T-helper 9 cell (primary cell): ENCODE results near the gene ZNF783.

Experiments
- DNase-seq: peaks from one replicate; pipeline ENCODE4 v3.0.0-alpha.2; 2020

The ZNF783 gene

GRCh38 chr7:149282331-149282655 lies 20.3 kb downstream of the ZNF783 start:
- no peak for DNase-seq

GRCh38 chr7:149283321-149283720 lies 21.3 kb downstream of the ZNF783 start:
- DNase-seq, result no peak

- peak; percentile 38 for DNase-seq
Measured at GRCh38 chr7:149284343-149284742, 22.3 kb downstream of the ZNF783 start.

- DNase-seq, result peak; percentile 97
Measured at GRCh38 chr7:149284850-149285585, 23.0 kb downstream of the ZNF783 start.

GRCh38 chr7:149285603-149286002 lies 23.6 kb downstream of the ZNF783 start:
- no peak for DNase-seq

- DNase-seq, result no peak
Measured at GRCh38 chr7:149286811-149287400, 24.9 kb downstream of the ZNF783 start.

GRCh38 chr7:149287622-149288021 lies 25.6 kb downstream of the ZNF783 start:
- DNase-seq, result no peak

- DNase-seq, result no peak
Measured at GRCh38 chr7:149289262-149289661, 27.3 kb downstream of the ZNF783 start.

GRCh38 chr7:149289856-149290255 lies 27.9 kb downstream of the ZNF783 start:
- DNase-seq, result no peak

GRCh38 chr7:149291036-149291780 lies 29.2 kb downstream of the ZNF783 start:
- DNase-seq, result no peak

- DNase-seq, result no peak
Measured at GRCh38 chr7:149291781-149292461, 29.9 kb downstream of the ZNF783 start.

- DNase-seq, result no peak
Measured at GRCh38 chr7:149292462-149292823, 30.4 kb downstream of the ZNF783 start.

GRCh38 chr7:149293338-149293737 lies 31.3 kb downstream of the ZNF783 start:
- DNase-seq, result no peak

GRCh38 chr7:149293946-149294633 lies 32.1 kb downstream of the ZNF783 start:
- DNase-seq, result no peak

GRCh38 chr7:149294634-149295480 lies 32.9 kb downstream of the ZNF783 start:
- no peak for DNase-seq

GRCh38 chr7:149295481-149295850 lies 33.5 kb downstream of the ZNF783 start:
- no peak for DNase-seq

GRCh38 chr7:149296368-149296767 lies 34.4 kb downstream of the ZNF783 start:
- DNase-seq, result no peak

GRCh38 chr7:149297034-149297755 lies 35.2 kb downstream of the ZNF783 start:
- DNase-seq, result no peak

- DNase-seq, result no peak
Measured at GRCh38 chr7:149300620-149301285, 38.8 kb downstream of the ZNF783 start.

- no peak for DNase-seq
Measured at GRCh38 chr7:149302222-149302621, 40.2 kb downstream of the ZNF783 start.

GRCh38 chr7:149302865-149303264 lies 40.9 kb downstream of the ZNF783 start:
- DNase-seq, result no peak
